Endothelial cell of umbilical vein (primary cell): ENCODE results near the gene PTPRD. TPM values are rescaled to one million over a fixed set of nuclear protein-coding genes. Genes with fewer than 3 reads are reported as not detected.
"Not testable (repeated sequence)": the region's sequence is repeated elsewhere in the genome, so short reads cannot be mapped to it uniquely, and the experiment has no call there.

ENCODE experiments used
- BruUV-seq: library from RNA; stranded (reverse); fragments of 400-500 nt; replicated peaks from 2 replicates; lab custom pipeline; 2021; lab: Mats Ljungman, UMichigan
- CTCF ChIA-PET: fragments of 300-600, 350-600 bp; sonication (Branson Sonifier 250); formaldehyde crosslinking; loops from one replicate; lab custom pipeline; 2021; ENCODE audit warnings: antibody characterized with exemption, inconsistent platforms; lab: Charles Lee
- POLR2A ChIA-PET: fragments of 300-600, 350-600 bp; sonication (Branson Sonifier 250); formaldehyde crosslinking; loops from one replicate; lab custom pipeline; 2021; ENCODE audit warnings: antibody characterized with exemption, inconsistent platforms; lab: Charles Lee
- DNase-seq: peaks from one replicate; pipeline ENCODE4 v3.0.0-alpha.2; 2011; ENCODE audit warnings: low read depth, low spot score
- FAIRE-seq: peaks from 2 replicates; lab custom pipeline; 2011; peaks lifted over from hg19 to GRCh38; lab: Jason Lieb, UNC
- H2AFZ ChIP-seq: 2 replicates; pipeline ENCODE4 v1.6.0; 2012; ENCODE audit warnings: low read depth, low read length, control low read depth, inconsistent platforms
- H3K27ac ChIP-seq: 2 replicates; pipeline ENCODE4 v1.5.1; 2011; ENCODE audit warnings: low read depth, mild to moderate bottlenecking, control low read depth, low read length, moderate library complexity; ENCODE audit not compliant: insufficient read depth
- H3K27me3 ChIP-seq, 2 experiments: 2 replicates each; pipeline versions ENCODE4 v1.6.0 to v1.6.1; 2011; ENCODE audit warnings: low read length in 2 of 2, mixed read lengths in 1 of 2; ENCODE audit not compliant: control insufficient read depth in 2 of 2, insufficient read depth in 2 of 2
- H3K36me3 ChIP-seq, 2 experiments: 2 replicates in 1 of 2; 3 replicates in 1 of 2; pipeline ENCODE4 v1.5.1; 2011; ENCODE audit warnings: low read length in 2 of 2, mild to moderate bottlenecking in 1 of 2, moderate library complexity in 1 of 2; ENCODE audit not compliant: control insufficient read depth in 2 of 2, insufficient read depth in 2 of 2; ENCODE audit errors: extremely low read depth in 1 of 2
- H3K4me1 ChIP-seq: 3 replicates; pipeline ENCODE4 v1.5.1; 2011; ENCODE audit warnings: mild to moderate bottlenecking, low read length; ENCODE audit not compliant: control insufficient read depth, insufficient read depth; ENCODE audit errors: extremely low read depth
- H3K4me2 ChIP-seq: 2 replicates; pipeline ENCODE4 v1.6.1; 2011; ENCODE audit warnings: low read length, control low read depth, mixed read lengths; ENCODE audit not compliant: insufficient read depth
- H3K4me3 ChIP-seq, 3 experiments: fragments of 200-600 bp in 1 of 3; sonication (generic), shearing (Covaris generic) in 1 of 3; replicated peaks in 1 of 3; 2 replicates each; pipeline ENCODE4 v1.5.1; 2011 to 2016; ENCODE audit warnings: control low read depth in 3 of 3, low read length in 3 of 3, mild to moderate bottlenecking in 2 of 3, inconsistent platforms in 1 of 3, low read depth in 1 of 3, moderate library complexity in 1 of 3; ENCODE audit not compliant: insufficient read depth in 1 of 3
- H3K79me2 ChIP-seq: 2 replicates; pipeline ENCODE4 v1.6.0; 2012; ENCODE audit warnings: low read length, inconsistent platforms; ENCODE audit not compliant: control insufficient read depth, insufficient read depth
- H3K9ac ChIP-seq: replicated peaks from 2 replicates; pipeline ENCODE3; 2011; ENCODE audit warnings: low read length, control low read depth; ENCODE audit not compliant: insufficient read depth; ENCODE audit errors: extremely low read depth
- H3K9me1 ChIP-seq: replicated peaks from 3 replicates; pipeline ENCODE4 v1.6.0; 2011; ENCODE audit warnings: mild to moderate bottlenecking, low read length; ENCODE audit not compliant: control insufficient read depth, insufficient read depth; ENCODE audit errors: extremely low read depth
- H3K9me3 ChIP-seq: replicated peaks from 2 replicates; pipeline ENCODE4 v1.5.1; 2012; ENCODE audit warnings: low read length, inconsistent platforms; ENCODE audit not compliant: control insufficient read depth, insufficient read depth
- H4K20me1 ChIP-seq: replicated peaks from 2 replicates; pipeline ENCODE3; 2011; ENCODE audit warnings: mild to moderate bottlenecking, low read length; ENCODE audit not compliant: control insufficient read depth, insufficient read depth; ENCODE audit errors: extremely low read depth
- EZH2 ChIP-seq: IDR thresholded peaks from 2 replicates; pipeline ENCODE4 v1.6.1; 2012; ENCODE audit warnings: borderline replicate concordance, low read depth, mild to moderate bottlenecking, moderate library complexity, low read length, inconsistent platforms; ENCODE audit not compliant: severe bottlenecking
- MAX ChIP-seq: IDR thresholded peaks from 2 replicates; pipeline ENCODE4 v1.6.1; 2011; ENCODE audit not compliant: insufficient read depth, insufficient read length
- dilution Hi-C: fragments of 300-500 bp; cut with MboI; formaldehyde crosslinking; loops from one replicate; pipeline ENCODE4 v1.15.0; 2019; ENCODE audit warnings: low sequenced_read_pairs; ENCODE audit not compliant: extremely low pct_ligation_motif_present
- intact Hi-C: fragments of 100-400 bp; cut with micrococcal nuclease; formaldehyde crosslinking; loops from one replicate; pipeline ENCODE4 v1.10.0; 2022
- polyA plus RNA-seq, 4 experiments: library from polyadenylated mRNA; depleted of rRNA in 3 of 4; stranded (reverse) in 3 of 4; unstranded in 1 of 4; fragments of >200 nt; gene quantifications; 2 replicates each; pipeline versions ENCODE4 v1.2.1 to v1.2.3, GENCODE V29; 2011 to 2012; ENCODE audit warnings: missing spikeins in 1 of 4
- total RNA-seq: library from RNA; stranded (reverse); gene quantifications from 2 replicates; pipeline ENCODE4 v1.2.3, GENCODE V29; 2021
- TF ChIP-seq, protein P1 (sequence below), 2 donors: IDR thresholded peaks; 1 replicate in 1 of 2; 2 replicates in 1 of 2; pipeline ENCODE4 v1.5.1; 2011; ENCODE audit warnings: low read length in 2 of 2, mild to moderate bottlenecking in 2 of 2, moderate library complexity in 2 of 2, control low read depth in 1 of 2, inconsistent platforms in 1 of 2, low read depth in 1 of 2; ENCODE audit not compliant: insufficient read depth in 1 of 2; ENCODE audit errors: extremely low read depth in 1 of 2

The PTPRD gene
- total and polyA plus RNA-seq, 2 donors (not counting 3 experiments of a cell fraction or from before 2014, with no cell fraction given): 5.5 to 5.7 TPM

DNA sequence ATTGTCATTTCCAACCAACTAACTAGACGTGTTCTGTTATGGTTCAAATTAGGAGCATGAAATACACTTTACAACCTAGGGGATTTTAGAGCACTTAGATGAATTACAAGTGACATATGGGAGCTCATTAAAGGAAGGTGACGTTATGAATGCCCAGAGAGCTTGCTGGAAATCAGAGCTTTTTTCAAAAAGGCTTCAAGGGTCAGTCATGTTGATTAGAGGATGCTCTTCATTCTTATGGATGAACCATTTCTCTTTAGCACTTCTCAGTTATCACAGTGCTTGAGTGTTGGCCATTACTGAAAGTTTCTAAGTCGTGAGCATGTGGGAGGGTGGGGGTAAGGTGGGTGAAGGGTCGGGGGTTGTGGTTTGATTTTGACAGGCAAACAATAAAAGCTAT lies 1567.7 kb downstream of the PTPRD start:
- Histone ChIP-seq H2AFZ (no peak overlapping the region), H3K9ac (no peak overlapping the region), H3K27ac (no peak overlapping the region), H3K9me1 (no peaks in the 10 kb centered on the region), H4K20me1 (no peaks in the 10 kb centered on the region), H3K27me3 (no peaks in the 10 kb centered on the region), H3K4me2 (no peak overlapping the region), H3K9me3 (no peaks in the 10 kb centered on the region), H3K4me1 (no peaks in the 10 kb centered on the region), H3K79me2 (no peaks in the 10 kb centered on the region), H3K4me3 (no peak overlapping the region), H3K36me3 (no peaks in the 10 kb centered on the region)
- FAIRE-seq (no peak), DNase-seq (no peak)
- intact Hi-C loops: no loop called here
- dilution Hi-C loops: no loop called here
- CTCF ChIA-PET: no interaction called here
- POLR2A ChIA-PET: no interaction called here
- TF ChIP-seq, protein P1, sequence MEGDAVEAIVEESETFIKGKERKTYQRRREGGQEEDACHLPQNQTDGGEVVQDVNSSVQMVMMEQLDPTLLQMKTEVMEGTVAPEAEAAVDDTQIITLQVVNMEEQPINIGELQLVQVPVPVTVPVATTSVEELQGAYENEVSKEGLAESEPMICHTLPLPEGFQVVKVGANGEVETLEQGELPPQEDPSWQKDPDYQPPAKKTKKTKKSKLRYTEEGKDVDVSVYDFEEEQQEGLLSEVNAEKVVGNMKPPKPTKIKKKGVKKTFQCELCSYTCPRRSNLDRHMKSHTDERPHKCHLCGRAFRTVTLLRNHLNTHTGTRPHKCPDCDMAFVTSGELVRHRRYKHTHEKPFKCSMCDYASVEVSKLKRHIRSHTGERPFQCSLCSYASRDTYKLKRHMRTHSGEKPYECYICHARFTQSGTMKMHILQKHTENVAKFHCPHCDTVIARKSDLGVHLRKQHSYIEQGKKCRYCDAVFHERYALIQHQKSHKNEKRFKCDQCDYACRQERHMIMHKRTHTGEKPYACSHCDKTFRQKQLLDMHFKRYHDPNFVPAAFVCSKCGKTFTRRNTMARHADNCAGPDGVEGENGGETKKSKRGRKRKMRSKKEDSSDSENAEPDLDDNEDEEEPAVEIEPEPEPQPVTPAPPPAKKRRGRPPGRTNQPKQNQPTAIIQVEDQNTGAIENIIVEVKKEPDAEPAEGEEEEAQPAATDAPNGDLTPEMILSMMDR (IDR thresholded peaks at IDR 0.05; ENCODE audit: extremely low read depth in 1 of 2, insufficient read depth in 1 of 2, low read depth in 1 of 2, low read length in 2 of 2): no peak
- no peak for TF ChIP-seq MAX
- TF ChIP-seq EZH2: no peak
- no TSS peak for BruUV-seq

DNA sequence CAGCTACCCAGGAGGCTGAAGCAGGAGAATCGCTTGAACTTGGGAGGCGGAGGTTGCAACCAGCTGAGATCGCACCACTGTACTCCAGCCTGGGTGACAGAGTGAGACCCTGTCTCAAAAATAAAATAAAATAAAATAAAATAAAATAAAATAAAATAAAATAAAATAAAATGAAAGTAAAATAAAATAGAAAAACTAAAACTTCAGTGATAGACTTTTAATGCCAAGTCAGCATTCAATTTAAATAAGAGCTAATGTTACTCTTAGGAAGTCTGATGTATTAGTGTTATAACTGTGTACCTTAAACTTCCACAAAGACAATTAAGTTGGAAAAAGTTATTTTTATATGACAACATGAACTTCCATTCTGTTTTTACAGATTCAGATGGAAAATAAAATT lies 1569.0 kb downstream of the PTPRD start:
- H3K79me2 ChIP-seq, H3K9ac ChIP-seq, H2AFZ ChIP-seq, CTCF ChIA-PET, dilution Hi-C loops, H3K9me1 ChIP-seq, H3K27ac ChIP-seq, POLR2A ChIA-PET, H3K4me3 ChIP-seq, DNase-seq, H3K9me3 ChIP-seq, H3K4me2 ChIP-seq, FAIRE-seq, intact Hi-C loops, BruUV-seq, H3K36me3 ChIP-seq, H4K20me1 ChIP-seq, H3K4me1 ChIP-seq, H3K27me3 ChIP-seq: not testable (repeated sequence)
